Activated gamma-delta T cell treated with Interleukin-2 at 50 U/mL for 16 hours (primary cell): ENCODE results near the gene PRADC1.
"Not testable (repeated sequence)": the region's sequence is repeated elsewhere in the genome, so short reads cannot be mapped to it uniquely, and the experiment has no call there.

ENCODE experiments used
- DNase-seq: peaks from one replicate; pipeline ENCODE4 v3.0.0-alpha.2; 2020

PRADC1 gene

GRCh38 chr2:73233154-73233931, at the start of gene PRADC1:
PRADC1 (minus strand) TSS chr2:73233239; CDS start chr2:73233160, 79 bp downstream.
- peak; percentile 94 for DNase-seq

- DNase-seq: no peak
Observed at GRCh38 chr2:73281244-73281643, 48.2 kb upstream of the PRADC1 start.

GRCh38 chr2:73279852-73280251, 46.8 kb upstream of the PRADC1 start:
- no peak for DNase-seq

GRCh38 chr2:73272270-73272669, 39.2 kb upstream of the PRADC1 start:
- DNase-seq: no peak

GRCh38 chr2:73269686-73270465, 36.8 kb upstream of the PRADC1 start:
- no peak for DNase-seq

GRCh38 chr2:73268830-73269685, 36.0 kb upstream of the PRADC1 start:
- peak; percentile 79 for DNase-seq

GRCh38 chr2:73268366-73268829, 35.4 kb upstream of the PRADC1 start:
- no peak for DNase-seq

GRCh38 chr2:73267008-73267407, 34.0 kb upstream of the PRADC1 start:
- DNase-seq: no peak

GRCh38 chr2:73266061-73266901, 33.2 kb upstream of the PRADC1 start:
- DNase-seq: no peak

- DNase-seq: no peak
Observed at GRCh38 chr2:73265298-73266060, 32.4 kb upstream of the PRADC1 start.

GRCh38 chr2:73264783-73265182, 31.7 kb upstream of the PRADC1 start:
- DNase-seq: no peak

GRCh38 chr2:73264332-73264606, 31.2 kb upstream of the PRADC1 start:
- DNase-seq: no peak

GRCh38 chr2:73263540-73264331, 30.7 kb upstream of the PRADC1 start:
- no peak for DNase-seq

GRCh38 chr2:73262691-73263429, 29.8 kb upstream of the PRADC1 start:
- not testable (repeated sequence) for DNase-seq

GRCh38 chr2:73262108-73262651, 29.1 kb upstream of the PRADC1 start:
- DNase-seq: no peak

- DNase-seq: no peak
Observed at GRCh38 chr2:73260338-73260984, 27.4 kb upstream of the PRADC1 start.

GRCh38 chr2:73259704-73260337, 26.8 kb upstream of the PRADC1 start:
- no peak for DNase-seq

- no peak for DNase-seq
Observed at GRCh38 chr2:73259276-73259675, 26.2 kb upstream of the PRADC1 start.

GRCh38 chr2:73258913-73259215, 25.8 kb upstream of the PRADC1 start:
- DNase-seq: no peak
